Coronary artery (tissue), 2 donors: ENCODE measurements around the gene WFDC8.

ENCODE experiments used
- DNase-seq: peaks from one replicate; pipeline ENCODE4 v3.0.0-alpha.2; 2017; ENCODE audit warnings: low spot score
- H3K27ac ChIP-seq, 2 donors: fragments of 200-600 bp; sonication (generic); one replicate each; pipeline ENCODE4 v1.5.1; 2016 to 2019
- H3K4me3 ChIP-seq: fragments of 200-600 bp; sonication (generic); 2 replicates; pipeline ENCODE4 v1.5.1; 2016; ENCODE audit warnings: mild to moderate bottlenecking, moderate library complexity
- TF ChIP-seq, protein P1 (sequence below): fragments of 200-600 bp; sonication (generic); IDR thresholded peaks from one replicate; pipeline ENCODE4 v1.5.1; 2019; ENCODE audit warnings: antibody characterized with exemption

WFDC8 gene

DNA sequence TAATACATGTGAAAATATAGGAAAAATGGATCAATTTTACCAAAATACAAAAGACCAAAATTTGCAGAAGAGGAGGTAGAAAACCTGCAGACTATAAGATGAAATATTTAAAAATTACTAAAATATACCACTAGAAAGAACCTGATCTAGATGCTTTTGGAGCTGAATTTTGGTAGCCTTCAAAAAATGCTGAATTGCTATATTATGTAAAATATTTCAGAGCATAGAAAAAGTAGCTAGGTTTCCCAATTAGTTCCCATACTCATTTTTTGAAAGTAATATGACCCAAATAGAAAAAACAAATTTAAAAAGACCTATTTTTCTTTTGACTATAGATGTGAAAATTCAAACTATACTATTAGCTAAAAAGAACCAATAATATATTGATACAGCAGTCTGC is 28.3 kb downstream of the WFDC8 start:
- H3K27ac ChIP-seq = no peak overlapping the region
- DNase-seq = no peak
- TF ChIP-seq, protein P1, sequence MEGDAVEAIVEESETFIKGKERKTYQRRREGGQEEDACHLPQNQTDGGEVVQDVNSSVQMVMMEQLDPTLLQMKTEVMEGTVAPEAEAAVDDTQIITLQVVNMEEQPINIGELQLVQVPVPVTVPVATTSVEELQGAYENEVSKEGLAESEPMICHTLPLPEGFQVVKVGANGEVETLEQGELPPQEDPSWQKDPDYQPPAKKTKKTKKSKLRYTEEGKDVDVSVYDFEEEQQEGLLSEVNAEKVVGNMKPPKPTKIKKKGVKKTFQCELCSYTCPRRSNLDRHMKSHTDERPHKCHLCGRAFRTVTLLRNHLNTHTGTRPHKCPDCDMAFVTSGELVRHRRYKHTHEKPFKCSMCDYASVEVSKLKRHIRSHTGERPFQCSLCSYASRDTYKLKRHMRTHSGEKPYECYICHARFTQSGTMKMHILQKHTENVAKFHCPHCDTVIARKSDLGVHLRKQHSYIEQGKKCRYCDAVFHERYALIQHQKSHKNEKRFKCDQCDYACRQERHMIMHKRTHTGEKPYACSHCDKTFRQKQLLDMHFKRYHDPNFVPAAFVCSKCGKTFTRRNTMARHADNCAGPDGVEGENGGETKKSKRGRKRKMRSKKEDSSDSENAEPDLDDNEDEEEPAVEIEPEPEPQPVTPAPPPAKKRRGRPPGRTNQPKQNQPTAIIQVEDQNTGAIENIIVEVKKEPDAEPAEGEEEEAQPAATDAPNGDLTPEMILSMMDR = no peak
- H3K4me3 ChIP-seq = no peak overlapping the region

- Histone ChIP-seq H3K4me3 (no peak overlapping the region), H3K27ac (no peak overlapping the region)
- TF ChIP-seq, protein P1 = no peak
- no peak for DNase-seq
Measured at GRCh38 chr20:45548410-45548809, 30.7 kb downstream of the WFDC8 start.

DNA sequence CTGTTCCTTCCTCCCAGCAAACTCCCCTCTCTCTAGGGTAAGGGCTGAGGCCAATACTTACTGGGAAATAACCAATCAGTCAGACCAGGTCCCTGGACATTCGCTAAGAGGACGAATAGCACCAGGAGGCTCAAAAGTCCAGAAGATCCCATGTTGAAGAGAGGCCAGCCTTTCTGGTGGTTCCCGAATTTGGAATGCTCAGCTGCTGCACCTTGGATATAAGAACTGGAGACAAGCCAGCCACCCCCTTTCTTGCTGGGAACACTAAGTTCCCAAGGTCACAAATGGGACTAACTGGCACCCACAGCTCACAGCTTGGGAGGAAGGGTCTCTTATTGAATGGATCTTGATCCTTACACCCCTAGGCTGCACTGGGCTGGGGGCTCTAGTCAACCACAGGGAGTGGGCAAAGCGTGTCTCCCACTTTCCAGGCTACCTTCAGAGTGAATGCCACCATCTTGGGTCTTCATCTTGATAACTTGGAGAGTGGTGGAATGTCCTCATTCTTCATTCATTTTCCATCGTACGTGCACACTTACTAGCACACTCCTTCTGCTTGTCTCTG is 31.8 kb downstream of the WFDC8 start, which contains the start of gene EPPIN:
Gene EPPIN (minus strand): TSS at position 196 of the 565 bp plus-strand sequence. CDS start 44 bp downstream, at position 152.
- TF ChIP-seq, protein P1 = no peak
- no peak within 1 kb of the TSS for H3K4me3 ChIP-seq
- no peak within 1 kb of the TSS for H3K27ac ChIP-seq
- DNase-seq = no peak

GRCh38 chr20:45545754-45546453 is 33.2 kb downstream of the WFDC8 start:
- no peak overlapping the region for H3K4me3 ChIP-seq
- no peak for DNase-seq
- H3K27ac ChIP-seq = no peak overlapping the region
- TF ChIP-seq, protein P1 = no peak

DNA sequence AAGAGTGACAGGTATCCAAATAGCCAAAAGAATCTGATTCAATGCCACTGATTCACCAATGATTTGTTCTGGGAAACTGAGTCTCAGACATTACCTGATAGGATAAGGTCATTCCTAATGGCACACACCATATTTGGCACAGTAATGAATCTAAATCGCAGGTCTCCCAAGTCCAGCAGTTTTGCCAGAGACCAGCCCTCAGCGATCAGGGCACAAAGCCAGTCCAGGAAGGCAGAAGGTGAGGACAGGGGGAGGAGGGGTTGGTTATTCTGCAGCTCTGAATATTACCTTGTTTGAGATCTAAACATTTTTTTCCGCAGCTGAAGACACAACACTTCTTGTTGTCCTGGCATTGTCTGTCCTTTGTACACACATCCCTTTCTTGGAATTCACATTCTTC is 33.7 kb downstream of the WFDC8 start:
- no peak overlapping the region for H3K27ac ChIP-seq
- DNase-seq = no peak
- no peak overlapping the region for H3K4me3 ChIP-seq
- TF ChIP-seq, protein P1 = no peak

- Histone ChIP-seq H3K27ac (no peak within 1 kb of the TSS), H3K4me3 (no peak within 1 kb of the TSS)
- TF ChIP-seq, protein P1 = no peak
- no peak for DNase-seq
Measured at GRCh38 chr20:45539382-45539781, 39.7 kb downstream of the WFDC8 start, which contains the start of gene WFDC6. Gene WFDC6 (minus strand): TSS chr20:45539482. CDS start chr20:45539407, 75 bp downstream.

- H3K27ac ChIP-seq = no peak overlapping the region
- no peak overlapping the region for H3K4me3 ChIP-seq
- TF ChIP-seq, protein P1 = no peak
- DNase-seq = no peak
Measured at GRCh38 chr20:45538209-45538799, 40.8 kb downstream of the WFDC8 start.
